HG03460 (cell line): ENCODE data around the gene ISG15.
"Not testable (repeated sequence)": the region's sequence is repeated elsewhere in the genome, so short reads cannot be mapped to it uniquely, and the experiment has no call there.

Experiments used
- ATAC-seq: cut with Tn5 transposase; IDR thresholded peaks from one replicate; pipeline ENCODE4 v1.9.1; 2021; ENCODE audit not compliant: unreplicated experiment

The ISG15 gene

GRCh38 chr1:1026599-1027413 is 13.5 kb downstream of the ISG15 start:
- ATAC-seq, result no peak

- no peak for ATAC-seq
Measured at GRCh38 chr1:1027791-1028190, 14.5 kb downstream of the ISG15 start.

- not testable (repeated sequence) for ATAC-seq
Measured at GRCh38 chr1:1030867-1031658, 17.8 kb downstream of the ISG15 start.

- no peak for ATAC-seq
Measured at GRCh38 chr1:1031659-1032235, 18.4 kb downstream of the ISG15 start.

GRCh38 chr1:1032424-1032823 is 19.1 kb downstream of the ISG15 start:
- ATAC-seq, result no peak

- ATAC-seq, result peak; percentile 73
Measured at GRCh38 chr1:1033009-1033587, 19.8 kb downstream of the ISG15 start.

GRCh38 chr1:1033731-1034438 is 20.6 kb downstream of the ISG15 start:
- no peak for ATAC-seq

GRCh38 chr1:1034439-1034781 is 21.1 kb downstream of the ISG15 start:
- ATAC-seq, result no peak

GRCh38 chr1:1035291-1035943 is 22.1 kb downstream of the ISG15 start:
- no peak for ATAC-seq

GRCh38 chr1:1037366-1038327 is 24.4 kb downstream of the ISG15 start:
- no peak for ATAC-seq

GRCh38 chr1:1038694-1039093 is 25.4 kb downstream of the ISG15 start:
- no peak for ATAC-seq

- ATAC-seq, result no peak
Measured at GRCh38 chr1:1039145-1039910, 26.0 kb downstream of the ISG15 start.

GRCh38 chr1:1040004-1040991 is 27.0 kb downstream of the ISG15 start:
- ATAC-seq, result no peak

GRCh38 chr1:1041092-1041523 is 27.8 kb downstream of the ISG15 start:
- ATAC-seq, result no peak

- ATAC-seq, result no peak
Measured at GRCh38 chr1:1041873-1042272, 28.6 kb downstream of the ISG15 start.

GRCh38 chr1:1042835-1043234 is 29.5 kb downstream of the ISG15 start:
- no peak for ATAC-seq

GRCh38 chr1:1043411-1043810 is 30.1 kb downstream of the ISG15 start:
- no peak for ATAC-seq
